ENCODE measurements around the gene TTYH3. TPM values are rescaled to one million over a fixed set of nuclear protein-coding genes. Genes with fewer than 3 reads are reported as not detected.
A peak's percentile ranks its signal among the peaks of the same experiment; 100 is the strongest.

The TTYH3 gene
- total and polyA plus RNA-seq, 2 of the 13 experiments (the other 11 are each of a cell fraction or from before 2014, with no cell fraction given) = 26.3 to 50.0 TPM

- TF ChIP-seq ZNF609 (CRISPR knock-in tag; IDR thresholded peaks at IDR 0.05; ENCODE audit: borderline replicate concordance) (peak; percentile 85), MYC (CRISPR knock-in tag; IDR thresholded peaks at IDR 0.05; ENCODE audit: borderline replicate concordance) (peak; percentile 88), FOXK1 (CRISPR knock-in tag; IDR thresholded peaks at IDR 0.05; ENCODE audit: borderline replicate concordance, low read depth) (no peak), RCOR2 (CRISPR knock-in tag; IDR thresholded peaks at IDR 0.05) (peak; percentile 87), PAF1 (CRISPR knock-in tag; IDR thresholded peaks at IDR 0.05) (no peak), ZSCAN22 (CRISPR knock-in tag; IDR thresholded peaks at IDR 0.05) (no peak), BRCA1 (CRISPR knock-in tag; IDR thresholded peaks at IDR 0.05) (peak; percentile 83; the same call in 1 of the 2 replicates), BCLAF1 (IDR thresholded peaks at IDR 0.05) (no peak)
Observed at GRCh38 chr7:2622869-2623697, 8.7 kb upstream of the TTYH3 start (continued).

Data from HepG2 (cell line).